Measurements from ENCODE around the gene COL4A5.
"Not testable (repeated sequence)": the region's sequence is repeated elsewhere in the genome, so short reads cannot be mapped to it uniquely, and the experiment has no call there.

The COL4A5 gene

GRCh38 chrX:108453841-108454240 lies 14.2 kb downstream of the COL4A5 start:
- in situ Hi-C loops (cut with MboI; ENCODE audit: low sequenced_read_pairs) = no loop called here

GRCh38 chrX:108456971-108457477 lies 17.4 kb downstream of the COL4A5 start:
- in situ Hi-C loops (cut with MboI; ENCODE audit: low sequenced_read_pairs) = no loop called here

DNA sequence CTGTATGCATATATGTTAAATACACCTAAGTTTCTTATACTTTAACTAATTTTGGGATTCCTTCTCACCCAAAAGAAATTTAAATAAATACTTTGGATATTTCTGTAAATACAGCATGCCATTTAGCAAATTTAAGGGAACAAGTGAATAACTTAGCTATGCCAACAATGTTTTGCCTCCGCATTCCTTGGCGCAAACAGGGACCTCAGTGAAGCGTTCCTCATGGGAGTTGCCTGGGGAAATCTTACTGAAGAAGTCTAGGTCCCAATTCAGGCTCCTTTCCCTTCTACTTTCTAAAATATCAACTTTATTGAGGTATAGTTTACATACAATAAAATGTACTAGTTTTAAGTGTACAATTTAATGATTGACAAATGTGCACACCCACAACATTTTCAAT lies 25.0 kb downstream of the COL4A5 start:
- in situ Hi-C loops (cut with MboI; ENCODE audit: low sequenced_read_pairs) = no loop called here

GRCh38 chrX:108468486-108468885 lies 28.8 kb downstream of the COL4A5 start:
- in situ Hi-C loops (cut with MboI; ENCODE audit: low sequenced_read_pairs) = no loop called here

DNA sequence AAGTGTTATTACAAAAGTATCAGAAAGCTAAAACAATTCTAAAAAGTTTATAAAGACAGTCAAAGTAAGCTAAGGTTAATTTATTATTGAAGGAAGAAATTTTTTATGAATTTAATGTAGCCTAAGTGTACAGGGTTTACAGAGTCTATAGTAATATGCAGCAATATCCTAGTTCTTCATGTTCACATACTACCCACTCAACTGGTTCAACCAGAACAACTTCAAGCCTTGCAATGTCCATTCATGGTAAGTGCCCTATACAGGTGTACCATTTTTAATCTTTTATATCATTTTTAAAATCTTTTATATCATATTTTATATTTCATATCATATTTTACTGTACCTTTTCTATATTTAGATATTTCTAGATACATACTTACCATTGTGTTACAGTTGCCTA lies 34.3 kb downstream of the COL4A5 start:
- in situ Hi-C loops (cut with MboI; ENCODE audit: low sequenced_read_pairs) = no loop called here

DNA sequence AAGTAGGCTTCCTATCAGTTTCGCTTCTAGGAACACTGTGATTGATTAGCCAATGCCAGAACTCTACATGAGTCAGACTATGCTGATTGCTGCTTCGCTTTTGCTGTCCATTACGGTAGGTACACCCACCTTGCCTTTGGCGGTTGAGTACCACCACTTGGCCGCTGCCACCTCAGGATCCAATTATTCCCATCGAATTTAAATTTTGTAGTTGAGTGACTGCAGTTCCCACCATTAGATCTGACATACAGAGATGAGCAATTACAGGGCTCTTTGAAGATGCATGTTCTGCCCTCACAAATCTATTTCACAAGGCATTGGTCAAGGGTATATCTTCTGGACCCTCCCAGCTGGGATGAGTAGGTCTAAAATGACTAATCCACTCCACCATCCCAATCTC lies 41.9 kb downstream of the COL4A5 start:
- in situ Hi-C loops (cut with MboI; ENCODE audit: low sequenced_read_pairs) = not testable (repeated sequence)

DNA sequence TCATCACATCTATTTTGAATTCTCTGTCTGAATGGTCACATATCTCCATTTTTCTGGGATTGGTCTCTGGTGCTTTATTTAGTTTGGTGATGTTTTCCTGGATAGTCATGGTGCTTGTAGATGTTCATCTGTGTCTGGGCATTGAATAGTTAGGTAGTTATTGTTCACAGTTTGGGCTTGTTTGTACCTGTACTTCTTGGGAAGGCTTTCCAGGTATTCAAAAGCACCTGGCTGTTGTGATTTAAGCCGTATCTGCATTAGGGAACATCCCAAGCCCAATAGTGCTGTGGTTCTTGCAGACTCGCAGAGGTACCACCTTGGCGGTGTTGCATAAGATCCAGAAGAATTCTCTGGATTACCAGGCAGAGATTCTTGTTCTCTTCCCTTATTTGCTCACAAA lies 44.6 kb downstream of the COL4A5 start:
- in situ Hi-C loops (cut with MboI; ENCODE audit: low sequenced_read_pairs) = no loop called here

- in situ Hi-C loops (cut with MboI; ENCODE audit: low sequenced_read_pairs) = no loop called here
Measured at GRCh38 chrX:108485960-108486359, 46.3 kb downstream of the COL4A5 start.

GRCh38 chrX:108494406-108495090 lies 54.9 kb downstream of the COL4A5 start:
- in situ Hi-C loops (cut with MboI; ENCODE audit: low sequenced_read_pairs) = no loop called here

GRCh38 chrX:108511721-108512120 lies 72.1 kb downstream of the COL4A5 start:
- in situ Hi-C loops (cut with MboI; ENCODE audit: low sequenced_read_pairs) = no loop called here

DNA sequence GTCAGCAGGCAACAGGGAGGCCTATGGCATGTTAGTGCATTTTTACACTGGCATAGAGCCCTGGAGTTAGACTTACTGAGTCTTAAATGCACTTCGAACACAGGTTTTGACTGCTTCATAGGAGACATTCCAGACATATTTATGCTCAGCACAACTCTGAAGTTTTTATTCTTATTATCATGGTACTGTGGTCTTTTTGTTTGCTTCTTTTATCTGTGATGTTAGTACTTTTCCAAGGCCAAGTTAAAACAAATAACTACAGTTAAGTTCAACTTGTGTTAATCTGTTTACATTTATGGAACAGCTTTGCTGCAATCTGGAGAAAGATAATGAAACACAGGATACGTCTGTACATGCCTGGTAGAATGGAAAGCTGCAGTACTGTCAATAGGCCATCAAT lies 76.5 kb downstream of the COL4A5 start:
- in situ Hi-C loops (cut with MboI; ENCODE audit: low sequenced_read_pairs) = no loop called here

GRCh38 chrX:108527724-108528123 lies 88.1 kb downstream of the COL4A5 start:
- in situ Hi-C loops (cut with MboI; ENCODE audit: low sequenced_read_pairs) = no loop called here

GRCh38 chrX:108537005-108537404 lies 97.4 kb downstream of the COL4A5 start:
- in situ Hi-C loops (cut with MboI; ENCODE audit: low sequenced_read_pairs) = no loop called here

- in situ Hi-C loops (cut with MboI; ENCODE audit: low sequenced_read_pairs) = no loop called here
Measured at GRCh38 chrX:108541286-108541685, 101.6 kb downstream of the COL4A5 start.

GRCh38 chrX:108557580-108557979 lies 117.9 kb downstream of the COL4A5 start:
- in situ Hi-C loops (cut with MboI; ENCODE audit: low sequenced_read_pairs) = no loop called here

GRCh38 chrX:108558217-108558616 lies 118.6 kb downstream of the COL4A5 start:
- in situ Hi-C loops (cut with MboI; ENCODE audit: low sequenced_read_pairs) = no loop called here

DNA sequence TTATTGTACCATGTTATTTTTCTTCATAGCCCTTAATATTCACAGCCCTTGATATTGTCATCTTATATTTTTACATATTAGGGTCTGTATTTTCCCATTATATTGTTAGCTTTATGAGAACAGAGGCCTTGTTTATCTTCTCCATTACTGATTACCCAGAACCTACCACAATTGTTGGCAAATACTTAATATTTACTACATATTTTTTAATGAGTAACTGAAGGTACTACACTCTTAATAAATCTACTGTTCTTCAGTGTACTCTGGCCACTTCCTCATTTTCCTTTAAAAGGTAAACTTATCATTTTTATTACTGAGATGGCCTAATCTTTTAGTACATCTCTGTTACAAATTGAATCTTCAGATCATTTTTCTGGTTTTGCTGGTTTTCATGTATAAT lies 133.5 kb downstream of the COL4A5 start:
- in situ Hi-C loops (cut with MboI; ENCODE audit: low sequenced_read_pairs) = no loop called here

GRCh38 chrX:108582151-108582550 lies 142.5 kb downstream of the COL4A5 start:
- in situ Hi-C loops (cut with MboI; ENCODE audit: low sequenced_read_pairs) = no loop called here

DNA sequence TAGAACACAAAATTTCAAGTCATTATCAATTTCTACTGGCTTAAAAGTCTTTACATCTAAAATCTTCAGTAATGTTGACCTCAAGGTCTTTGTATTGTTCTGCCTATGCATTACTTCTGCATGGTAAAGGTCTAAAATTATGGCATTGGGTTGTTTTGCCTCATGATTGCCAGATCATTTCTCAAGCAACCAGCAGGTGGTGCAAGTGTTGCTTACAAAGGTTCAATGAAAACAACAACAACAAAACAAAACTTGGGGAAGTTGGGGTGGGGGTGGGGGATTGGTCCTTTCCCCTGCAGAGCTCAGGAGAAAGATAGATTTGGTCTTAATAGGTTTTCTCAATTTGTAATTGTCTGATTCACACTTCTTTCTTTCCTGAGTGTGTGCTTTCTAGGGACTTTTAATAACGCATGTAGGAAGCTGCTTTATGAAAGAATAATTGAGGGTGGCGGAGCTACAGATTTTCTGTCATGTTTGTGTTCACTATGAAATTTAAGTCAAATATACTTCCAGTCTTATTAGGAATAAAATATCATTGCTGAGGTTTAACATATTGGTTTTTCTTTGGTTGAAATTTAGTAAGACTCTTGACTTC lies 145.1 kb downstream of the COL4A5 start:
- in situ Hi-C loops (cut with MboI; ENCODE audit: low sequenced_read_pairs) = no loop called here

DNA sequence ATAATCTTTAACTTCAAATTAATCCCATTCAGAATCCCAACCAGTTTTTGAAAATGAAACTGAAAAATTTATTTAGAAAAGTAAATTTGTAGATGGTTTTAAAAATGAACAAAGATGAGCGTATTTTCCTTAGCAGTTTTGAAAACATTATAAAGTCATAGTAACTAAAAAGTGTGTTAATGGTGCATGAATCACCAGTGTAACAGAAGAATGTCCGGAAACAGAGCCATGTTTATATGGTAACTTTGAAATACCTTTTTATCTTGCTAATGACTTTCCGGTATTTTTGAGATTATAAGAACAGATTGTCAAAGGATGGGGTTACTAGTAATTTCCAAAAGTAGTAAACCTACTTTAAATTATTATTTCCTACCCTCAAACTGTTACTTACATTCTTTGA lies 150.9 kb downstream of the COL4A5 start:
- in situ Hi-C loops (cut with MboI; ENCODE audit: low sequenced_read_pairs) = no loop called here

- in situ Hi-C loops (cut with MboI; ENCODE audit: low sequenced_read_pairs) = no loop called here
Measured at GRCh38 chrX:108601276-108601675, 161.6 kb downstream of the COL4A5 start.

DNA sequence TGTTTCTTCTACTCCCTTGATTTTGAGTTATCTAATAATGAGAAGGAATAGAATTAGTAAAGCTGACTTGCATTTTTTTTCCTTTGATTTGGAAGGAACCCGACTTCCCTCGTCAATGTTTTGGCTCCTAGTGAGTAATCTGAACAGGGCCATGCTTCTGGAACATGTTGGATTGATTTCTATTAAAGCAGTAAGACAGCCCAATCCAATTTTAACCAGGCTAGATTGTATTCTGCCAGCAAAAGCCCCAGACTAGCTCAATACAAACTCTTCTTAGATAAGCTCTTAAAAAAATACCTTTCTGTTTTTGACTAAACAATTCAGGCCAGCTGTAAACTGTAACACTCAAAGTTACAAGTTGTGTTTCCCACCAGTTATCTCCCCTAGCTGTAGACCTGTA lies 170.5 kb downstream of the COL4A5 start:
- in situ Hi-C loops (cut with MboI; ENCODE audit: low sequenced_read_pairs) = no loop called here

GRCh38 chrX:108614616-108615015 lies 175.0 kb downstream of the COL4A5 start:
- in situ Hi-C loops (cut with MboI; ENCODE audit: low sequenced_read_pairs) = no loop called here

Data from hTERT RPE-1 (cell line).